NK-92 (cell line): ENCODE measurements around the gene RPTOR.
"Not testable (repeated sequence)": the region's sequence is repeated elsewhere in the genome, so short reads cannot be mapped to it uniquely, and the experiment has no call there.

Experiments
- DNase-seq: peaks from one replicate; lab custom pipeline; 2025; ENCODE audit not compliant: unreplicated experiment; lab: John Stamatoyannopoulos, UW

RPTOR gene

GRCh38 chr17:80614332-80615047 lies 69.9 kb downstream of the RPTOR start:
- DNase-seq: no peak

- DNase-seq: no peak
Measured at GRCh38 chr17:80615376-80615775, 70.7 kb downstream of the RPTOR start.

GRCh38 chr17:80616705-80617104 lies 72.1 kb downstream of the RPTOR start:
- no peak for DNase-seq

GRCh38 chr17:80618304-80618703 lies 73.7 kb downstream of the RPTOR start:
- no peak for DNase-seq

GRCh38 chr17:80619535-80620235 lies 75.0 kb downstream of the RPTOR start:
- DNase-seq: no peak

GRCh38 chr17:80621335-80621996 lies 76.8 kb downstream of the RPTOR start:
- DNase-seq: no peak

- no peak for DNase-seq
Measured at GRCh38 chr17:80621997-80622357, 77.3 kb downstream of the RPTOR start.

GRCh38 chr17:80624864-80625263 lies 80.2 kb downstream of the RPTOR start:
- no peak for DNase-seq

- DNase-seq: no peak
Measured at GRCh38 chr17:80625627-80626026, 81.0 kb downstream of the RPTOR start.

GRCh38 chr17:80628881-80629280 lies 84.2 kb downstream of the RPTOR start:
- DNase-seq: not testable (repeated sequence)

- no peak for DNase-seq
Measured at GRCh38 chr17:80629298-80630028, 84.8 kb downstream of the RPTOR start.

GRCh38 chr17:80630560-80631120 lies 86.0 kb downstream of the RPTOR start:
- DNase-seq: no peak

- no peak for DNase-seq
Measured at GRCh38 chr17:80631142-80632045, 86.8 kb downstream of the RPTOR start.

- no peak for DNase-seq
Measured at GRCh38 chr17:80632046-80632581, 87.5 kb downstream of the RPTOR start.

- no peak for DNase-seq
Measured at GRCh38 chr17:80633207-80633606, 88.6 kb downstream of the RPTOR start.

- DNase-seq: no peak
Measured at GRCh38 chr17:80633994-80634566, 89.4 kb downstream of the RPTOR start.

- DNase-seq: no peak
Measured at GRCh38 chr17:80636361-80637018, 91.9 kb downstream of the RPTOR start.

GRCh38 chr17:80637048-80637781 lies 92.6 kb downstream of the RPTOR start:
- no peak for DNase-seq
